ENCODE data around the gene IFNW1. TPM values are rescaled to one million over a fixed set of nuclear protein-coding genes. Genes with fewer than 3 reads are reported as not detected.
"Not testable (repeated sequence)": the region's sequence is repeated elsewhere in the genome, so short reads cannot be mapped to it uniquely, and the experiment has no call there.

IFNW1 gene
- not detected for total RNA-seq
- long read RNA-seq = 0 reads

DNA sequence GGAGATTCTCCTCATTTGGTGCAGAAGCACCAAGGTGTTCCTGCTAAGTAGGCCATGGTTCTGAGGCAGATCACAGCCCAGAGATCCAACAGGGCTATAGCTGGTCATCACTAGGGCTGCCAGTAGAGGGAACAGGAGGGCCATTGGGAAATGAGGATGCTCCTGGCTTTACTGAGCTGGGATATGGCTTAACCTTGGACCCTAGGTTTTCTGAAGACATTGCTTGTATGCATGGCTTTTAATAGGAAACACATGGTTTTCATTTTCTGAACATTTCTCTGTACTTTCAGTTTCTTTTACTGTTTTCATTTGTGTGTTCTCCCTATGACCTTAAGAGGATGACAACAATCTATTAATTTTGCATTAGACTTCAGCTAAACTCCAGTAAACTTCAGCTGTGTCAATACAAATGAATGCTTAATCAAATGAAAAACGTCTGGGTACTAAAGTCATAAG is at the start of gene IFNW1:
TSS of gene IFNW1 (minus strand) at position 406 of the 456 bp plus-strand sequence. CDS start at position 144, 262 bp downstream.
- Histone ChIP-seq H3K4me1 (no peaks in the 10 kb centered on the region), H3K27me3 (ENCODE audit: low read depth) (no peaks in the 10 kb centered on the region), H3K4me3 (no peak within 1 kb of the TSS), H3K27ac (replicated peaks) (no peak within 1 kb of the TSS), H3K36me3 (no peaks in the 10 kb centered on the region), H3K9me3 (replicated peaks) (no peaks in the 10 kb centered on the region)
- intact Hi-C loops (cut with micrococcal nuclease) = no loop called here
- TF ChIP-seq, protein P1, sequence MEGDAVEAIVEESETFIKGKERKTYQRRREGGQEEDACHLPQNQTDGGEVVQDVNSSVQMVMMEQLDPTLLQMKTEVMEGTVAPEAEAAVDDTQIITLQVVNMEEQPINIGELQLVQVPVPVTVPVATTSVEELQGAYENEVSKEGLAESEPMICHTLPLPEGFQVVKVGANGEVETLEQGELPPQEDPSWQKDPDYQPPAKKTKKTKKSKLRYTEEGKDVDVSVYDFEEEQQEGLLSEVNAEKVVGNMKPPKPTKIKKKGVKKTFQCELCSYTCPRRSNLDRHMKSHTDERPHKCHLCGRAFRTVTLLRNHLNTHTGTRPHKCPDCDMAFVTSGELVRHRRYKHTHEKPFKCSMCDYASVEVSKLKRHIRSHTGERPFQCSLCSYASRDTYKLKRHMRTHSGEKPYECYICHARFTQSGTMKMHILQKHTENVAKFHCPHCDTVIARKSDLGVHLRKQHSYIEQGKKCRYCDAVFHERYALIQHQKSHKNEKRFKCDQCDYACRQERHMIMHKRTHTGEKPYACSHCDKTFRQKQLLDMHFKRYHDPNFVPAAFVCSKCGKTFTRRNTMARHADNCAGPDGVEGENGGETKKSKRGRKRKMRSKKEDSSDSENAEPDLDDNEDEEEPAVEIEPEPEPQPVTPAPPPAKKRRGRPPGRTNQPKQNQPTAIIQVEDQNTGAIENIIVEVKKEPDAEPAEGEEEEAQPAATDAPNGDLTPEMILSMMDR (IDR thresholded peaks at IDR 0.05; ENCODE audit: borderline replicate concordance) = no peak
- no peak for DNase-seq

DNA sequence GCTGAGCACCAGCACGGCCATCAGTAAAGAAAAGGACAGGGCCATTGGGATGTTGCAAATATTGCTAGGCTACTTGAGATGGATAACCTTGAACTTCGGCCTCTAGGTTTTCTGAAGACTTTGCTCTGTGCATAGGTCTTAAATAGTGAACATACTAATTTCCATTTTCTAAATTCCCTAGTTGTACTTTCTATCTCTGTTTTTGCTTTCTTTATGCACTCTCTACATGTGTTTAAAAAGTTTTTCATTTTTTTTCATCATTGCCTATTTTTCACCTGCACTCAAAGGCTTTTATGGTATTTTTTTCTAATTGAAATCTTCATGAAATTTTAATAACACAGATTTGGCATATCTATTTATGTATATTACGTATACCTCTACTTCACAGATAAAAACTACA is 45.9 kb upstream of the IFNW1 start, which contains the start of gene IFNA4:
TSS of gene IFNA4 (minus strand) at position 101 of the 400 bp plus-strand sequence. CDS start at position 45, 56 bp downstream.
- DNase-seq; H3K4me1 ChIP-seq; H3K27me3 ChIP-seq (ENCODE audit: low read depth); H3K9me3 ChIP-seq (replicated peaks); H3K4me3 ChIP-seq; H3K36me3 ChIP-seq; intact Hi-C loops (cut with micrococcal nuclease); H3K27ac ChIP-seq (replicated peaks): not testable (repeated sequence)

DNA sequence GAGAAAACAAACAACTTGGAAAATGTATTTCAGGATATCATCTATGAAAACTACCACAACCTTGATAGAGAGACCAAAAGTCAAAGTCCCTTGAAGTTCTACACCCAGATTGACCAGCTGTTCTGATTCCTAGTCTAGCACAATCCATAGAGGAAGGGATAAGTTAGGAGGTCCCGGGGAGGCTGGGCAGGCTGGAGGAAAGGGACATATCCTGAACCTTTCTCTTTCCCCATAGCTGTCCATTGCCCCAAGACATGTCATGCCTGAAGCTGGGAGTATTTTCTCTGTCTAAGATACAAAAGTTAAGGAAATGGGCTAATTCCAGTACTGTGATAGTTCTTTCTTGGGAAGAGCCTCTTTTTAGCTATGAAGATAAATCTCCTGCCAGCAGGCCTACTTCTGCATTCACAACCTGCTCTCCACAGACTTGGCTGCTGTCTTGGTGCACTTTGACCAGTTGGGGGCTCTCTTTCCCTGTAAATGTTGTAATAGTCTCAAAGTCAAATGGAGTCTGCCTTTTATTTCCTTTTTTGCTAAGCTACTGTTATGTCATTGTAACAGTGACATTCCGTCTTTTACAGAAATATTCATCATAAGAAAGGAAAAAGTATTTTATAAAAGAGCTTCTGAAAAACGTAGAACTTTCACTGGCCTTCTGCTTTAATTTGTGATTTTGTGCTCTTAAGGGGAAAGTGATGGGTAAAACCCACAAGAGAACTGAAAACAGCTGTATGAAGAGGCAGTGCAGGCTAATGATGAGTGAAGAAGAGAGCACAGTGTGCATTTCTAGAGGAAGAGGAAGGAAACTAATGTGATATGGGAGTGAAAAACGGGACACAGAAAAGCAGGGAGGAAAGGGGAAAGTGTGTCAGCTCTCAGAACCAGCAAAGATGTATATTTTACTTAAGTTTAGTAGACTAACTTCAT is 41.4 kb upstream of the IFNW1 start:
- TF ChIP-seq, protein P1 (IDR thresholded peaks at IDR 0.05; ENCODE audit: borderline replicate concordance) = peak; percentile 46
- intact Hi-C loops (cut with micrococcal nuclease); DNase-seq; H3K27ac ChIP-seq (replicated peaks); H3K4me1 ChIP-seq; H3K4me3 ChIP-seq; H3K9me3 ChIP-seq (replicated peaks); H3K27me3 ChIP-seq (ENCODE audit: low read depth); H3K36me3 ChIP-seq: not testable (repeated sequence)

DNA sequence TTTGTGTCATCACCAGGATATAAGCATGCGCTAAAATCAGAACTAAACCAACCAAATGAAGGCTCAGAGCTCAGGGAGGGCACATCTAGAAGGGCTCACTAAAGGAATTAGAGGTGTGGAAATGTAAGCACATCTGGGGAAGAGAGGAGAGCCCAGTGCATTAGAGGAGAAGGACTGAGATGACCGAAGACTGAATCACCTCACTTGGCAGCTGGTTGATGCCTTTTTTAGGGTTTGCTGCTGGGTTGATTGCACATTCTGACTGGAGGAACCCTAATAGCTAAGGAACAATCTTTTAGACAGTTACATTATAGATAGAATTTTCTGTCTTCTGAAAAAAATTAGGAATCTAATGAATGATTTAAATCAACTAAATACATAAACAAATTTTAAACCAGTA is 33.0 kb upstream of the IFNW1 start:
- TF ChIP-seq, protein P1 (IDR thresholded peaks at IDR 0.05; ENCODE audit: borderline replicate concordance) = no peak
- intact Hi-C loops (cut with micrococcal nuclease) = no loop called here
- no peak for DNase-seq
- no peaks in the 10 kb centered on the region for H3K4me1 ChIP-seq
- H3K36me3 ChIP-seq = no peaks in the 10 kb centered on the region
- no peaks in the 10 kb centered on the region for H3K27me3 ChIP-seq (ENCODE audit: low read depth)
- no peak overlapping the region for H3K4me3 ChIP-seq
- no peak overlapping the region for H3K27ac ChIP-seq (replicated peaks)
- H3K9me3 ChIP-seq (replicated peaks) = no peaks in the 10 kb centered on the region

DNA sequence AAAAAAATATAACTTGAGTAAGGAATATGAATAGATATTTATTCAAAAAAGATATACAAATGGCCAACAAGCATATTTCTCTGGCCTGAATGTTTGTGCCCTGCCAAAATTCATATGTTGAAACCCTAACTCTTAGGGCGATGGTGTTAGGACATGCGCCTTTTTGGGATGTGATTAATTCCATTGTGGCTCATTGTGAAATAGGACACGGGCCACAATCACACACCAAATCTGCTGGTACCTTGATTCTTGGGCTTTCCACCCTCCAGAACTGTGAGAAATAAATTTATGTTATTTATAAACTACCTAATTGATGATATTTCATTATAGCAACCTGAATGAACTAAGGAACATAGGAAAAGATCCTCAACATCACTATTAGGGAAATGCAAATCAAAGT is 30.5 kb upstream of the IFNW1 start:
- Histone ChIP-seq H3K27me3 (ENCODE audit: low read depth) (no peaks in the 10 kb centered on the region), H3K4me1 (no peaks in the 10 kb centered on the region), H3K27ac (replicated peaks) (no peak overlapping the region), H3K36me3 (no peaks in the 10 kb centered on the region), H3K4me3 (no peak overlapping the region), H3K9me3 (replicated peaks) (no peaks in the 10 kb centered on the region)
- TF ChIP-seq, protein P1 (IDR thresholded peaks at IDR 0.05; ENCODE audit: borderline replicate concordance) = no peak
- no peak for DNase-seq
- intact Hi-C loops (cut with micrococcal nuclease) = no loop called here

DNA sequence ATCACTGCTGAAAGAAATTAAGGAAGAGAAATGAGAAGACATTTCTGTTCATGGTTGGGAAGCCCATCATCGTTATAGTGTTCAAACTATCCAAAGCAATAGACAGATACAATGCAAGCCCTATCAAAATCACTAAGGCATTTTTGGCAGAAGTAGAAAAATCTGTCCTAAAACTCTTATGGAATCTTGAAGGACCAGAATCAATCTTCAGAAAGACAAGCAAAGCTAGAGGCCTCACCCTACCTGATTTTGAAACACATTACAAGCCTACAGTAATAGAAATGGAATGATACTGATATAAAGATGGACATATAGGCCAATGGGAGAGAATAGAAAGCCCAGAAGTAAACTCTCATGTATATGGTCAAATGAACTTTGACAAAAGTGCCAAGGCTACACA is 29.7 kb upstream of the IFNW1 start:
- Histone ChIP-seq H3K27me3 (ENCODE audit: low read depth) (no peaks in the 10 kb centered on the region), H3K27ac (replicated peaks) (no peak overlapping the region), H3K9me3 (replicated peaks) (no peaks in the 10 kb centered on the region), H3K4me1 (no peaks in the 10 kb centered on the region), H3K36me3 (no peaks in the 10 kb centered on the region), H3K4me3 (no peak overlapping the region)
- intact Hi-C loops (cut with micrococcal nuclease) = no loop called here
- TF ChIP-seq, protein P1 (IDR thresholded peaks at IDR 0.05; ENCODE audit: borderline replicate concordance) = no peak
- no peak for DNase-seq

DNA sequence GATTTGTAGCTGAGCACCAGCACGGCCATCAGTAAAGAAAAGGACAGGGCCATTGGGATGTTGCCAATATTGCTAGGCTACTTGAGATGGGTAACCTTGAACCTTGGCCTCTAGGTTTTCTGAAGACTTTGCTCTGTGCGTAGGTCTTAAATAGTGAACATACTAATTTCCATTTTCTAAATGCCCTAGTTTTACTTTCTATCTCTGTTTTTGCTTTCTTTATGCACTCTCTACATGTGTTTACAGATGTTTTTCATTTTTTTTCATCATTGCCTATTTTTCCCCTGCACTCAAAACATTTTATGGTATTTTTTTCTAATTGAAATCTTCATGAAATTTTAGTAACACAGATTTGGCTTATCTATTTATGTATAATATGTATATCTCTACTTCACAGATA is 24.9 kb upstream of the IFNW1 start, which contains the start of gene IFNA21:
TSS of gene IFNA21 (minus strand) at position 101 of the 400 bp plus-strand sequence. CDS start at position 53, 48 bp downstream.
- H3K27ac ChIP-seq (replicated peaks); H3K9me3 ChIP-seq (replicated peaks); H3K4me3 ChIP-seq; DNase-seq; intact Hi-C loops (cut with micrococcal nuclease); H3K27me3 ChIP-seq (ENCODE audit: low read depth); H3K4me1 ChIP-seq; H3K36me3 ChIP-seq: not testable (repeated sequence)

All from left ventricle myocardium inferior (tissue), 1 donor.